IPS DF 6.9 (cell line): ENCODE measurements around the gene CACNA1I.

Experiments
- DNase-seq: peaks from one replicate; pipeline ENCODE4 v3.0.0-alpha.2; 2013; ENCODE audit warnings: low read depth, low spot score
- H3K27ac ChIP-seq: one replicate; pipeline ENCODE4 v1.5.1; 2013; ENCODE audit warnings: low read length, control low read depth
- H3K27me3 ChIP-seq: 2 replicates; pipeline ENCODE4 v1.6.1; 2013; ENCODE audit warnings: mild to moderate bottlenecking, low read length; ENCODE audit not compliant: control insufficient read depth, insufficient read depth
- H3K36me3 ChIP-seq: 2 replicates; pipeline ENCODE4 v1.6.1; 2013; ENCODE audit warnings: low read length; ENCODE audit not compliant: control insufficient read depth, insufficient read depth
- H3K4me1 ChIP-seq: 2 replicates; pipeline ENCODE4 v1.6.1; 2013; ENCODE audit warnings: low read length; ENCODE audit not compliant: control insufficient read depth, insufficient read depth
- H3K4me3 ChIP-seq: 2 replicates; pipeline ENCODE4 v1.5.1; 2013; ENCODE audit warnings: mild to moderate bottlenecking, low read length
- H3K9me3 ChIP-seq: 2 replicates; pipeline ENCODE4 v1.6.1; 2013; ENCODE audit warnings: low read length, inconsistent platforms; ENCODE audit not compliant: control insufficient read depth, insufficient read depth
- WGBS: extraction: QIAGEN DNeasy Blood & Tissue Kit; methylation state at CpG from one replicate; pipeline ENCODE4 v1.1.7; 2013; ENCODE audit warnings: mixed read lengths, missing lambda C conversion rate; ENCODE audit not compliant: insufficient read length, insufficient coverage; 5-methylcytosine and 5-hydroxymethylcytosine counted together

Gene CACNA1I

DNA sequence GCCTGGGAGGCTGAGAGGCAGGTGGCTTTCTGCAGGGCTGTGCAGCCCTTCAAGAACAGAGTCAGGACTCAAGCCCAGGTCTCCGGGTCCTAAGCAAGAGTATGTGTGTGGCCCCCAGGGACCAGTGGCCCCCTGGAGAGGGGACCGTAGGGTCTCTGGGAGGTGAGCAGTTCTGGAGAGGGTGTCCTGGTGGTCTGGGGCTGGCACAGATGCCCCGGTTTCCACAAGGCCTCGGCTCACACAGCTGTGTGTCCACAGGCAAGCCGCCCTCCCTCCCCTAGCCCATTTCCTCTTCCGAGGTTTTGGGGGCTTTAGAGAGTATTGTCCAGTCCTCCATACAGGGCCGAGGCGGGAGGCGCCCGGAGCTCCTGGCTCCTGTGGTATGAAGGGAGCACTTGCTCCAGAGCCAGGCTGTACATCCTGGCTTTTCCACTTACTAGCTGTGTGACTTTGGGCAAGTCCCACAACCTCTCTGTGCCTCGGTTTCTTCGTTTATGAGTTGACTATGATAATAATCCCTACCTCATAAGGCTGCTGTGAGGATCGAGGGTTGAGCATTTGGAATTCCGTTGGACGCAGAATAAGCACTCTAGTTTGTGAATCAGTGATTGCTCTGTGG, 34.6 kb upstream of the CACNA1I start:
- Histone ChIP-seq H3K9me3 (no peaks in the 10 kb centered on the region), H3K36me3 (no peaks in the 10 kb centered on the region), H3K4me3 (no peak overlapping the region), H3K4me1 (peaks cover 9% of the 10 kb centered on the region), H3K27ac (no peak overlapping the region), H3K27me3 (no peaks in the 10 kb centered on the region)
- WGBS, result no CpG with 5 or more reads among the region's 15 CpGs
- no peak for DNase-seq

DNA sequence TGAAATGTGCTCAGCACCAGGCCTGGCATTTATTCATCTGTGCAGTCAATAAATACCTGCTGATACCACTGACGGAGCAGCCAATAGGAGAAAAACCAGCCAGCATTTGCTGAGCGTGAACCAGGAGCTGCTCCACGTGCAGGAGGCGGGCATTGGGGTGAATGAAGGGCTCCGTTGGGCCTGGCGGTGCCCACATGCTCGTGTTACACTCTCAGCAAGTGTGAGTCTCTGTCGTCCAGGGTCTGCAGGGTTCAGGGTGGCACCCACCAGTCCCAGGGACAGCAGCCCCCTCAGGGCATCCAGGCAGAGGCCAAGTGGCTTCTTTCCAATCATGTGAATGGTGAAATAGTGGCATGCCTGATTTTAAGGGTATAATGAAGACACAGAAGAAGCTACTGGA, 33.8 kb upstream of the CACNA1I start:
- no peak for DNase-seq
- Histone ChIP-seq H3K27ac (no peak overlapping the region), H3K36me3 (no peaks in the 10 kb centered on the region), H3K27me3 (no peaks in the 10 kb centered on the region), H3K4me1 (peaks cover 9% of the 10 kb centered on the region), H3K4me3 (no peak overlapping the region), H3K9me3 (no peaks in the 10 kb centered on the region)
- WGBS, result no CpG with 5 or more reads among the region's 8 CpGs

DNA sequence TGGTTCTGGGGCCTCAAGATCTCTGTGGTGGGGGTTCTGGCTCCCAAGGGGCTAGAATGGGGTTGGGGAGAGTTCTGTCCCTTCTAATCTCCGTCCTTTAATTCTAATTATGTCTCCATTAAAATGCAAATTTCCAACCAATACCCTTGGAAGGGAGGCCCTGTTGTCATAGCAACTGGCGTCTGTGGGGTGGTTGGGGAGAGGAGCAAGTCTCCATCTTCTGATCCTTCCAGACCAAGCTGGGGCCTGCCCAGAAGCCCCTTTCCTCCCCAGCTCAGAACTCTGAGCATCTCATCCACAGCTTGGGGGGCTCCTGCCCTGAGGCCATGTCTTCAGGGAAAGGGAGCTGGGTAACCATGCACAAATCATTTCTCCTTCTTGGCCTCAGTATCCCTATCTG, 32.6 kb upstream of the CACNA1I start:
- Histone ChIP-seq H3K27me3 (no peaks in the 10 kb centered on the region), H3K36me3 (no peaks in the 10 kb centered on the region), H3K27ac (no peak overlapping the region), H3K4me3 (no peak overlapping the region), H3K4me1 (peaks cover 9% of the 10 kb centered on the region), H3K9me3 (no peaks in the 10 kb centered on the region)
- no peak for DNase-seq
- no CpG with 5 or more reads among the region's 2 CpGs for WGBS

DNA sequence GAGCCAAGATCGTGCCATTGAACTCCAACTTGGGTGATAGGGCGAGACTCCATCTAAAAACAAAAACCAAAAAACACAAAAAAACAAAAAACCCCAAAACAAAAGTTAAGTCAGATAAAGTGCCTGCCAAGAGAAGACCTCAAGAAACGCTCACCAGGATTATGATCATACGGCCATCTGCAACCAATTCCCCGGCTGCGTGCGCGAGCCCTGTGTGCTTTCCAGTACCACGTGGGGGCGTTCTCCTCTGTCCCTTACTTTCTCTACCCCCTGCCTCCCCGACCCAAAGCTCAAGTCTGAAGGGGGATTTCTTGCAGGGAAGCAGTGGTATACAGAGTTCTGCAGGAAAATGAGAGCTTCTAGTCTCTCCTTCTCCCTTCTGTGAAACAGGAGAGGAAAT, 27.5 kb upstream of the CACNA1I start:
- no peak for DNase-seq
- Histone ChIP-seq H3K9me3 (no peaks in the 10 kb centered on the region), H3K4me1 (no peaks in the 10 kb centered on the region), H3K4me3 (no peak overlapping the region), H3K27ac (no peak overlapping the region), H3K27me3 (peaks cover 2% of the 10 kb centered on the region; the same call in 1 of the 2 replicates), H3K36me3 (no peaks in the 10 kb centered on the region)
- WGBS, result no CpG with 5 or more reads among the region's 11 CpGs

DNA sequence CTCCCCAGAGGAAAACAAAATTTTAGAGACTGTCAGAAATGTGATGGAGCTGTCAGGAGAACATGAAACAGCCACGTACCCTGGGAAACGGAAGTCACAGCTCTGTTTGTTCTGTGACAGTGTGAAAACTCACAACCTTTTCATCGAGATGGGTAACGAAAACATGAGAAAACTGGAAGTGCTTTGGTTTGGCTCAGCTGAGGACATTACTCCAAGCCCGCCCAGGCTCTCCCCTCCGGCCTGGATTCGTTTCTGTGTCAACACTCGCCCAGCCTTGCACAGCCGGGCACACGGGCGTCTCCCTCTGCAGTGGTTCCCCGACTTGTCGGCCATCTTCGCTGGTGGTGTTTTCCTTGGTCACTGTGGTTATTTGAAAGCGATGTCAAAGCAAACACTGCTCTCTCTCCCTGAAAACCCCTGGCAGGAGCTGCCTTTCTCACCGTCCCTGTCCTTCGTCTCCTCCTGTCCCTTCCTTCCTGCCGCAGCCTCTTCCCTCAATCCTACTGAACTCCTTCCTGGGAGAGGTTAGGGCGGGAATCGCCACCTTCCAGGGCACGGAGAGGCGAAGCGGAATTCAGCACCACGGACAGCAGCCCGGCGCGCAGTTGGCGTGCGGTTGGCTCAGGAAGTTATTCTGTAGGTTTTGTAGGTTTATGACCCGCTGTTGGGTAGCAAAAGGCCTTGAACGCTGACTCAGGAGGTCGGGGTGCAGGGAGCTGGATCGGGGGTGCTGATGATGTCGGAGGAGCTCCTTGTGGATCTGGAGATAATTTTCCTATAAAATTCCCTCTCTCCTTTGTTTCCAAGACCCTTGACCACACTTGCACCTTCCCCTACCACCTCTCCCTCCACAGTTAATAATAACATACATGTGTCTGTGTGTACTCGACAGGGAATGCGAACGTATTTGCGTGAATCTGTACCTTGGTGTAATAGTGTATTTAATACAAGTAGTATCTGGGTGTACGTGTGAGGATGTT, 24.9 kb upstream of the CACNA1I start:
- WGBS, result 100% methylated on average over 1 of the region's 39 CpGs
- no peak for DNase-seq

DNA sequence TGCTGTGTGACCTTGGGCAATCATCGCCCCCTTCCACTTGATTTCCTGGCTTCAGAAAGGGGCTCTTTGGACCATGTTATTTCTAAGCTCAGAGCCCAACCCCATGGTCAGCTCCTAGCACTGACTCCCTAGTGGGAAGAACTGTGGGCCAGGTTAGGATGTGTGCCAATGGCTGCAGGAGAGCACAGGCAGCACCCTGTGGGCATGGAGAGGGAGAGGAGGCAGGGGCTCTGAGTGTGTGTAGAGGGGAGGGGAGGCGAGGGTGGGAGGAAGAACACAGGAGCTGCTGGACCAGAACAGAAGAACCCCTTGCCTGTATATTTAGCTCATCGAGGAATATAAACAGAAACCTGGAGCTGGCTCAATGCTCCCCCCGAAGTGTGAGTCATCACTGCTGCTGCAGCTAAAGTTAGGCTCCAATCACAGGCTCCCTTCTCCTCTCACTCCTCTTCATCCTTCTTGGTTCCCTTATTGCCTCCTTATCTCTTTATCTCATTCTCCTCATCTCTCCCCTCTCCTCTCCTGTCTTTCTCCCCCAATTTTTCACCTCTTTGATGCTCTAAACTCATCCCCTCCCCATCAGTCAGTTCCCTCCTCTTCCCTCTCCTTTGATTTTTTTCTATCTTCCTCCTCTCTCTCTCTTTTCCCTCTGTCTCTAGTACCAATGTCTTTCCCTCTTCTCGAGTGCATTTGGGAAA, 23.5 kb upstream of the CACNA1I start:
- Histone ChIP-seq H3K9me3 (no peaks in the 10 kb centered on the region), H3K27ac (no peak overlapping the region), H3K4me1 (no peaks in the 10 kb centered on the region), H3K27me3 (peaks cover 2% of the 10 kb centered on the region; the same call in 1 of the 2 replicates), H3K4me3 (no peak overlapping the region), H3K36me3 (no peaks in the 10 kb centered on the region)
- no CpG with 5 or more reads among the region's 5 CpGs for WGBS
- DNase-seq, result no peak

More for the DNA sequence above, 24.9 kb upstream of the CACNA1I start:
- no peaks in the 10 kb centered on the region for H3K9me3 ChIP-seq
- no peak overlapping the region for H3K4me3 ChIP-seq
- no peak overlapping the region for H3K27ac ChIP-seq
- H3K4me1 ChIP-seq, result no peaks in the 10 kb centered on the region
- no peaks in the 10 kb centered on the region for H3K36me3 ChIP-seq
- peaks cover 2% of the 10 kb centered on the region; the same call in 1 of the 2 replicates for H3K27me3 ChIP-seq

DNA sequence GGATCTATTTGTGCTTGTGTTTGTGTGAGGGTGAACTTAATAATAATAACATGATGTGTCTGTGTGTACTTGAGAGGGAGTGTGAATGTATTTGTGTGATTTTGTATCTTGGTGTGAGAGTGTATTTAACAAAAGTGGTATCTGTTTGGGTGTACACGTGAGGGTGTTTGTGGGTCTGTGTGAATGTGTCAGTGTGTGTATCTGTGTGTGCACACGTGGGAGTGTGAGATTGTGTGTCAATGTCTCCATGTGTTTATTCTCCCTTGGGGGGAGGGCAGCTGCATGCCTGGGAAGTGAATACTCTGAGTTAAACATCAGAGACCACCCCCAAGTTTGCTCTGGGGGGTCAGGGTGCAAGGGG, 23.0 kb upstream of the CACNA1I start:
- Histone ChIP-seq H3K27me3 (peaks cover 2% of the 10 kb centered on the region; the same call in 1 of the 2 replicates), H3K4me1 (no peaks in the 10 kb centered on the region), H3K4me3 (no peak overlapping the region), H3K9me3 (no peaks in the 10 kb centered on the region), H3K36me3 (no peaks in the 10 kb centered on the region), H3K27ac (no peak overlapping the region)
- no CpG with 5 or more reads among the region's 2 CpGs for WGBS
- DNase-seq, result no peak

DNA sequence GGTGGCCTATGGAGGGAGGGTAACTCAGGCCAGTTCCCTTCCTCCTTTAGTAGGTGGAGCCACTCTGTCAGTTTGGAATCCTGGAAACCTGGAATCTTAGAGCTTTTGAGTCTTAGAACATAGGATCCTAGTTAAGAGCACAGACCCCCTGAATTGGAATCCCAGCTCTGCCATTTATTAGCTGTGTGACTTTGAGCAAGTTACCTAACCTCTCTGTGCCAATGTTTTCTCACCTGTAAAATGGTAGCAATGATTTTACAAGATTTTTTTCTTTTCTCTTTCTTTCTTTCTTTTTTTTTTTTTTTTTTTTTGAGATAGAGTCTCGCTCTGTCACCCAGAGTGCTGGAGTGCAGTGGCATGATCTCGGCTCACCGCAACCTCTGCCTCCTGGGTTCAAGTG, 17.1 kb upstream of the CACNA1I start:
- Histone ChIP-seq H3K36me3 (no peaks in the 10 kb centered on the region), H3K4me3 (no peak overlapping the region), H3K9me3 (no peaks in the 10 kb centered on the region), H3K27me3 (peaks cover 27% of the 10 kb centered on the region), H3K27ac (no peak overlapping the region), H3K4me1 (no peaks in the 10 kb centered on the region; the same call in 1 of the 2 replicates)
- no CpG with 5 or more reads among the region's 3 CpGs for WGBS
- DNase-seq, result no peak

DNA sequence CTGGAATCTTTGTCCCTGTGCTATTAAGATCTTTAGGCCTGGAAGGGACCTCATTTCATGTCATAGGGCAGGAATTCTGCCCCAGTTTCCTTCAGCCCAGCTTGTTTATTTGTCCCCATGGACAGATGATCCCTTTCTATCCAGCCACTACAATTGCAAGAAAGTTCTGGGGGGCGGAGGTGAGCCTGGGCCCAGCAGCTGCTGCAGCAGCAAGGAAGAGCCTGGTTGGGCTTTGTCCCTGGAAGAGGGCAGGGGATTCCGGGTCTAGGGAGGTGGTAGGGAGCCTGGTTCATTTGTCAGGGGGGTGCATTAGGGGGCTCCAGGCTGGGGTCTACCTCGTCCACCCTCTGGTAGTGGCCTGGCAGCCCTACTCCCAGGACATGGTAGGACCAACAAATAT, 16.4 kb upstream of the CACNA1I start:
- Histone ChIP-seq H3K9me3 (no peaks in the 10 kb centered on the region), H3K27me3 (peaks cover 33% of the 10 kb centered on the region), H3K4me3 (no peak overlapping the region), H3K27ac (no peak overlapping the region), H3K4me1 (no peaks in the 10 kb centered on the region; the same call in 1 of the 2 replicates), H3K36me3 (no peaks in the 10 kb centered on the region)
- WGBS, result no CpG with 5 or more reads among the region's 3 CpGs
- no peak for DNase-seq
